ENCODE results near the gene CAPN3. TPM values are rescaled to one million over a fixed set of nuclear protein-coding genes. Genes with fewer than 3 reads are reported as not detected.
"Not testable (repeated sequence)": the region's sequence is repeated elsewhere in the genome, so short reads cannot be mapped to it uniquely, and the experiment has no call there.

Gene CAPN3
- total RNA-seq (2.4 TPM), polyA plus RNA-seq (38.1 TPM)
- long read RNA-seq, donor 1: 0 reads
- long read RNA-seq, donor 2: 0 reads
- long read RNA-seq, donor 3: 0 reads
- long read RNA-seq, donor 4: 0 reads
- long read RNA-seq, donor 5, partial matches to known transcripts: 0 of 1 reads
- long read RNA-seq, donor 5, other reads (novel, unspliced or antisense): 0 of 1 reads
- long read RNA-seq, donor 6: 0 reads
- long read RNA-seq, donor 7: 0 reads
- long read RNA-seq, donor 8: 0 reads
- long read RNA-seq, donor 9, partial matches to known transcripts: 0 of 1 reads
- long read RNA-seq, donor 9, other reads (novel, unspliced or antisense): 0 of 1 reads
- long read RNA-seq, donor 10, partial matches to known transcripts: 10 of 10 reads
- long read RNA-seq, donor 10, other reads (novel, unspliced or antisense): 0 of 10 reads

GRCh38 chr15:42359249-42359648 lies at the start of gene CAPN3:
TSS of gene CAPN3 (plus strand) at chr15:42359501. CDS start at chr15:42359806, 305 bp downstream.
- no peak within 1 kb of the TSS for H3K27ac ChIP-seq (ENCODE audit: low read depth in 1 of 2, low read length in 1 of 2)
- no peaks in the 10 kb centered on the region for H3K4me1 ChIP-seq (ENCODE audit: control insufficient read depth in 2 of 2, insufficient read depth in 2 of 2, low read length in 2 of 2)
- no peak within 1 kb of the TSS for H3K4me3 ChIP-seq (ENCODE audit: low read length in 2 of 2)
- DNase-seq (ENCODE audit: low read depth in 6 of 9, low spot score in 9 of 9): no peak
- no peaks in the 10 kb centered on the region for H3K27me3 ChIP-seq (ENCODE audit: control insufficient read depth in 2 of 2, insufficient read depth in 1 of 2, low read length in 1 of 2)
- no peaks in the 10 kb centered on the region for H3K9me3 ChIP-seq (ENCODE audit: control insufficient read depth in 2 of 2, insufficient read depth in 1 of 2, low read length in 1 of 2)
- H3K36me3 ChIP-seq (ENCODE audit: control insufficient read depth in 2 of 2, insufficient read depth in 2 of 2, low read length in 1 of 2): peaks cover 4 to 5% of the 10 kb centered on the region in 2 donors
- WGBS: 91% methylated on average over 1 of the region's 1 CpG

GRCh38 chr15:42313463-42313862 lies 45.8 kb upstream of the CAPN3 start:
- H3K36me3 ChIP-seq (ENCODE audit: control insufficient read depth in 2 of 2, insufficient read depth in 2 of 2, low read length in 1 of 2): peaks cover 7 to 8% of the 10 kb centered on the region in 2 donors

GRCh38 chr15:42314818-42315217 lies 44.5 kb upstream of the CAPN3 start:
- Histone ChIP-seq H3K4me1 (ENCODE audit: control insufficient read depth in 2 of 2, insufficient read depth in 2 of 2, low read length in 2 of 2) (no peaks in the 10 kb centered on the region), H3K27me3 (ENCODE audit: control insufficient read depth in 2 of 2, insufficient read depth in 1 of 2, low read length in 1 of 2) (no peaks in the 10 kb centered on the region), H3K36me3 (ENCODE audit: control insufficient read depth in 2 of 2, insufficient read depth in 2 of 2, low read length in 1 of 2) (peaks cover 4 to 6% of the 10 kb centered on the region in 2 donors), H3K9me3 (ENCODE audit: control insufficient read depth in 2 of 2, insufficient read depth in 1 of 2, low read length in 1 of 2) (no peaks in the 10 kb centered on the region), H3K4me3 (ENCODE audit: low read length in 2 of 2) (no peak overlapping the region), H3K27ac (ENCODE audit: low read depth in 1 of 2, low read length in 1 of 2) (no peak overlapping the region)
- 99% methylated on average over 1 of the region's 1 CpG for WGBS
- no peak for DNase-seq (ENCODE audit: low read depth in 6 of 9, low spot score in 9 of 9)

More at GRCh38 chr15:42313463-42313862, 45.8 kb upstream of the CAPN3 start:
- Histone ChIP-seq H3K4me3 (ENCODE audit: low read length in 2 of 2) (no peak overlapping the region), H3K27ac (ENCODE audit: low read depth in 1 of 2, low read length in 1 of 2) (no peak overlapping the region), H3K4me1 (ENCODE audit: control insufficient read depth in 2 of 2, insufficient read depth in 2 of 2, low read length in 2 of 2) (no peaks in the 10 kb centered on the region), H3K27me3 (ENCODE audit: control insufficient read depth in 2 of 2, insufficient read depth in 1 of 2, low read length in 1 of 2) (no peaks in the 10 kb centered on the region), H3K9me3 (ENCODE audit: control insufficient read depth in 2 of 2, insufficient read depth in 1 of 2, low read length in 1 of 2) (no peaks in the 10 kb centered on the region)
- no peak for DNase-seq (ENCODE audit: low read depth in 6 of 9, low spot score in 9 of 9)
- 65% methylated on average over 3 of the region's 3 CpGs for WGBS

DNA sequence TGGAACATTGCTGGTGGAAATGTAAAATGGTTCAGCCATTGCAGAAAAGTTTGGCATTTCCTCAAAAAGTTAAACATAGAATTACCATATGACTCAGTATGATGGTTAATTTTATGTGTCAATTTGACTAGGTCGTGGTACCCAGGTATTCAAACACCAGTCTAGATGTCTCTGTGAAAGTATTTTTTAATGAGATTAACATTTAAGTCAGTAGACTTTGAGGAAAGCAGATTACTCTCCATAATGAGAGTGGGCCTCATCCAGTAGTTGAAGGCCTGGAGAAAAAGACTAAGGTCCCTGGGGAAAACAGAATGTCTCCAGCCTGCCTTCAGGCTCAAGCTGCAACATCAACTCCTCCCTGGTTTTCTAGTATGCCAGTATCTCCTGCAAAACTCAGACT lies 43.8 kb upstream of the CAPN3 start:
- no peak overlapping the region for H3K4me3 ChIP-seq (ENCODE audit: low read length in 2 of 2)
- H3K27ac ChIP-seq (ENCODE audit: low read depth in 1 of 2, low read length in 1 of 2): no peak overlapping the region
- H3K9me3 ChIP-seq (ENCODE audit: control insufficient read depth in 2 of 2, insufficient read depth in 1 of 2, low read length in 1 of 2): no peaks in the 10 kb centered on the region
- no peak for DNase-seq (ENCODE audit: low read depth in 6 of 9, low spot score in 9 of 9)
- H3K36me3 ChIP-seq (ENCODE audit: control insufficient read depth in 2 of 2, insufficient read depth in 2 of 2, low read length in 1 of 2): peaks cover 3 to 4% of the 10 kb centered on the region in 2 donors
- 94% methylated on average over 1 of the region's 1 CpG for WGBS
- H3K4me1 ChIP-seq (ENCODE audit: control insufficient read depth in 2 of 2, insufficient read depth in 2 of 2, low read length in 2 of 2): no peaks in the 10 kb centered on the region
- H3K27me3 ChIP-seq (ENCODE audit: control insufficient read depth in 2 of 2, insufficient read depth in 1 of 2, low read length in 1 of 2): no peaks in the 10 kb centered on the region

DNA sequence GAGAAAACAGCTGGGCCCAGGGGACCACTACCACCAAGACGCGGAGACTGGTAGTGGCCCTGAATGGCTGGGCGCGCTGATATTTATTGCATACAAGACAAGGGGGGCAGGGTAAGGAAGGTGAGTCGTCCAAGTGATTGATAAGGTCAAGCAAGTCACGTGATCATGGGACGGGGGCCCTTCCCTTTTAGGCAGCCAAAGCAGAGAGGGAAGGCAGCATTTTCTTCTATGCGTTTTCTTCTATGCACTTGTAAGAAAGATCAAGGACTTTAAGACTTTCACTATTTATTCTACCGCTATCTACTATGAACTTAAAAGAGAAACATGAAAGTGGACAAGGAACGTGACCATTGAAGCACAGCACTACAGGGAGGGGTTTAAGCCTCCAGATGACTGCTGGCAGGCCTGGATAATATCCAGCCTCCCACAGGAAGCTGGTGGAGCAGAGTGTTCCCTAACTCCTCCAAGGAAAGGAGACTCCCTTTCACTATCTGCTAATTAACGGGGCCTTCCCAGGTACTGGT lies 43.0 kb upstream of the CAPN3 start:
- DNase-seq (ENCODE audit: low read depth in 6 of 9, low spot score in 9 of 9); H3K27ac ChIP-seq (ENCODE audit: low read depth in 1 of 2, low read length in 1 of 2); H3K36me3 ChIP-seq (ENCODE audit: control insufficient read depth in 2 of 2, insufficient read depth in 2 of 2, low read length in 1 of 2); H3K4me3 ChIP-seq (ENCODE audit: low read length in 2 of 2); H3K4me1 ChIP-seq (ENCODE audit: control insufficient read depth in 2 of 2, insufficient read depth in 2 of 2, low read length in 2 of 2); H3K27me3 ChIP-seq (ENCODE audit: control insufficient read depth in 2 of 2, insufficient read depth in 1 of 2, low read length in 1 of 2); H3K9me3 ChIP-seq (ENCODE audit: control insufficient read depth in 2 of 2, insufficient read depth in 1 of 2, low read length in 1 of 2): not testable (repeated sequence)
- WGBS: 79% methylated on average over 11 of the region's 11 CpGs

GRCh38 chr15:42319206-42319605 lies 40.1 kb upstream of the CAPN3 start:
- no peak overlapping the region for H3K4me3 ChIP-seq (ENCODE audit: low read length in 2 of 2)
- WGBS: 97% methylated on average over 2 of the region's 2 CpGs
- DNase-seq (ENCODE audit: low read depth in 6 of 9, low spot score in 9 of 9): no peak
- no peaks in the 10 kb centered on the region for H3K4me1 ChIP-seq (ENCODE audit: control insufficient read depth in 2 of 2, insufficient read depth in 2 of 2, low read length in 2 of 2)
- no peaks in the 10 kb centered on the region for H3K27me3 ChIP-seq (ENCODE audit: control insufficient read depth in 2 of 2, insufficient read depth in 1 of 2, low read length in 1 of 2)
- no peaks in the 10 kb centered on the region for H3K9me3 ChIP-seq (ENCODE audit: control insufficient read depth in 2 of 2, insufficient read depth in 1 of 2, low read length in 1 of 2)
- no peak overlapping the region for H3K27ac ChIP-seq (ENCODE audit: low read depth in 1 of 2, low read length in 1 of 2)
- H3K36me3 ChIP-seq (ENCODE audit: control insufficient read depth in 2 of 2, insufficient read depth in 2 of 2, low read length in 1 of 2): peaks cover 5 to 9% of the 10 kb centered on the region in 2 donors

DNA sequence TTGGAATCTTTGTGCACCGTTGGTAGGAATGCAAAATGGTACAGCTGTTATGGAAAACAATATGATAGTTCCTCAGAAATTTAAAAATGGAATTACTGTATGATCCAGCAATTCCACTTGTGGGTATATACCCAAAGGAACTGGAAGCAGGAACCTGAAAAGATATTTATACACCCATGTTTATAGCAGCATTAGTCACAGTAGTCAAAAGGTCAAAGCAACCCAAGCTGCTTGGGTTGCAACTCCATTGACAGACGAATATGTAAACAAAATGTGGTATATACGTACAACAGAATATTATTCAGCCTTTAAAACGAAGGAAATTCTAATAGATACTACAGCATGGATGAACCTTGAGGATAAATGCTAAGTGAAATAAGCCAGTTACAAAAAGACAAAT lies 35.0 kb upstream of the CAPN3 start:
- H3K4me1 ChIP-seq (ENCODE audit: control insufficient read depth in 2 of 2, insufficient read depth in 2 of 2, low read length in 2 of 2): no peaks in the 10 kb centered on the region
- no peaks in the 10 kb centered on the region for H3K9me3 ChIP-seq (ENCODE audit: control insufficient read depth in 2 of 2, insufficient read depth in 1 of 2, low read length in 1 of 2)
- no peaks in the 10 kb centered on the region for H3K27me3 ChIP-seq (ENCODE audit: control insufficient read depth in 2 of 2, insufficient read depth in 1 of 2, low read length in 1 of 2)
- peaks cover 5 to 11% of the 10 kb centered on the region in 2 donors for H3K36me3 ChIP-seq (ENCODE audit: control insufficient read depth in 2 of 2, insufficient read depth in 2 of 2, low read length in 1 of 2)
- 97% methylated on average over 4 of the region's 4 CpGs for WGBS
- DNase-seq (ENCODE audit: low read depth in 6 of 9, low spot score in 9 of 9): no peak
- H3K4me3 ChIP-seq (ENCODE audit: low read length in 2 of 2): no peak overlapping the region
- no peak overlapping the region for H3K27ac ChIP-seq (ENCODE audit: low read depth in 1 of 2, low read length in 1 of 2)

DNA sequence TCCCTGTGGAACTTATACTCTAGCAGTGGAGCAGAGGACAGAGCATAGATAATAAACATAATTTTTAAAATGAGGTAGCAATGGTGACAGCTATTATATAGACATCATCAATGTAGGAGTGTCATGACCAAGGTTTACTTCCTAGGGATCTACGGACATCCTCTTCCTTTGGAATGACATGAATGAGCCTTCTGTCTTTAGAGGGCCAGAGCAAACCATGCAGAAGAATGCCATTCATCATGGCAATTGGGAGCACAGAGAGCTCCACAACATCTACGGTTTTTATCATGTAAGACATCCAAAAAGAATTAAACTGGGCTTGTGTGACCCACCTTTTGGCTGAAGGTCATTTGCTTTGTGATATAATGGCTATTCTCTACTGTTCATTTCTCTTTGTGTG lies 30.1 kb upstream of the CAPN3 start:
- DNase-seq (ENCODE audit: low read depth in 6 of 9, low spot score in 9 of 9): no peak
- Histone ChIP-seq H3K36me3 (ENCODE audit: control insufficient read depth in 2 of 2, insufficient read depth in 2 of 2, low read length in 1 of 2) (peaks cover 0 to 3% of the 10 kb centered on the region in 2 donors), H3K4me3 (ENCODE audit: low read length in 2 of 2) (no peak overlapping the region), H3K27ac (ENCODE audit: low read depth in 1 of 2, low read length in 1 of 2) (no peak overlapping the region), H3K4me1 (ENCODE audit: control insufficient read depth in 2 of 2, insufficient read depth in 2 of 2, low read length in 2 of 2) (no peaks in the 10 kb centered on the region), H3K27me3 (ENCODE audit: control insufficient read depth in 2 of 2, insufficient read depth in 1 of 2, low read length in 1 of 2) (no peaks in the 10 kb centered on the region), H3K9me3 (ENCODE audit: control insufficient read depth in 2 of 2, insufficient read depth in 1 of 2, low read length in 1 of 2) (no peaks in the 10 kb centered on the region)
- WGBS: 95% methylated on average over 2 of the region's 2 CpGs

DNA sequence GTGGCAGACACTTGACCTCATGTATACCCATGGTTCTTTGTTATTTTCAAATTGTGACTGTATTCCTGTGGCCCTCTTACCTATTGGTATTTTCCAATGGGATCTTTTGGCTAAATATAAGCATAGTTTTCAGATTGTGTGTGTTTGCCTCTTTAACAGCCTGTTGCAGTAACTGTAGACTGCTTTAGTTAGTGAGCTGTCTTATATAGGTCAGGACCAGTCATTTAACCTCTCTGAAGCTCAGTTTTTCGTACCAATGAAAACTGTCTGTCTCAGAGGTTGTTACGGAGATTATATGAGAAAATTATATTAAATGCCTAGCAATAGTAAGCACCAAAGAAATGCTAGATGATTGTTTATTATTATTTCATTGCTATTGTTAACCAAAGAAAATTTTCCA lies 29.3 kb upstream of the CAPN3 start:
- no peak overlapping the region for H3K4me3 ChIP-seq (ENCODE audit: low read length in 2 of 2)
- H3K27me3 ChIP-seq (ENCODE audit: control insufficient read depth in 2 of 2, insufficient read depth in 1 of 2, low read length in 1 of 2): no peaks in the 10 kb centered on the region
- no peak overlapping the region for H3K27ac ChIP-seq (ENCODE audit: low read depth in 1 of 2, low read length in 1 of 2)
- WGBS: 98% methylated on average over 2 of the region's 2 CpGs
- H3K9me3 ChIP-seq (ENCODE audit: control insufficient read depth in 2 of 2, insufficient read depth in 1 of 2, low read length in 1 of 2): peaks cover 0 to 1% of the 10 kb centered on the region in 2 donors
- no peak for DNase-seq (ENCODE audit: low read depth in 6 of 9, low spot score in 9 of 9)
- no peaks in the 10 kb centered on the region for H3K4me1 ChIP-seq (ENCODE audit: control insufficient read depth in 2 of 2, insufficient read depth in 2 of 2, low read length in 2 of 2)
- peaks cover 0 to 4% of the 10 kb centered on the region in 2 donors for H3K36me3 ChIP-seq (ENCODE audit: control insufficient read depth in 2 of 2, insufficient read depth in 2 of 2, low read length in 1 of 2)

Data from thymus (tissue), 14 donors.